Neural progenitor cell (in vitro differentiated cells): Measurements from ENCODE around the gene RPGR. TPM values are rescaled to one million over a fixed set of nuclear protein-coding genes. Genes with fewer than 3 reads are reported as not detected.

ENCODE experiments used
- DNase-seq: peaks from one replicate; pipeline ENCODE4 v3.0.0-alpha.2; 2016; ENCODE audit warnings: low spot score
- H2AFZ ChIP-seq: fragments of 200-600 bp; sonication (generic); replicated peaks from 2 replicates; pipeline ENCODE4 v1.6.1; 2016; ENCODE audit warnings: antibody characterized with exemption
- H3F3A ChIP-seq: fragments of 200-600 bp; sonication (generic); 2 replicates; pipeline ENCODE4 v1.6.1; 2016; ENCODE audit warnings: antibody characterized with exemption, low read depth
- H3K27ac ChIP-seq: fragments of 200-600 bp; sonication (generic); 2 replicates; pipeline ENCODE4 v1.5.1; 2016; ENCODE audit warnings: mild to moderate bottlenecking
- H3K27me3 ChIP-seq: fragments of 200-600 bp; sonication (generic); 2 replicates; pipeline ENCODE4 v1.6.1; 2016; ENCODE audit warnings: mild to moderate bottlenecking, moderate library complexity
- H3K36me3 ChIP-seq: fragments of 200-600 bp; sonication (generic); 2 replicates; pipeline ENCODE4 v1.5.1; 2016
- H3K4me1 ChIP-seq: fragments of 200-600 bp; sonication (generic); 2 replicates; pipeline ENCODE4 v1.6.1; 2016; ENCODE audit warnings: mixed run types
- H3K4me2 ChIP-seq: fragments of 200-600 bp; sonication (generic); 2 replicates; pipeline ENCODE4 v1.6.1; 2016
- H3K4me3 ChIP-seq: fragments of 200-600 bp; sonication (generic); 2 replicates; pipeline ENCODE4 v1.5.1; 2016
- H3K79me2 ChIP-seq: fragments of 200-600 bp; sonication (generic); 2 replicates; pipeline ENCODE4 v1.6.1; 2016; ENCODE audit warnings: low read depth
- H3K9ac ChIP-seq: fragments of 200-600 bp; sonication (generic); 2 replicates; pipeline ENCODE4 v1.6.1; 2016
- H3K9me3 ChIP-seq: fragments of 200-600 bp; sonication (generic); 2 replicates; pipeline ENCODE4 v1.5.1; 2016; ENCODE audit warnings: low read depth
- H4K20me1 ChIP-seq: fragments of 200-600 bp; sonication (generic); 2 replicates; pipeline ENCODE4 v1.6.1; 2016; ENCODE audit warnings: low read depth
- H3K27ac Mint-ChIP-seq: 3 replicates; pipeline ENCODE4 v1.8.0; 2021; ENCODE audit warnings: mixed read lengths
- H3K27me3 Mint-ChIP-seq: 2 replicates; pipeline ENCODE4 v1.8.0; 2022; ENCODE audit warnings: low read depth, mild to moderate bottlenecking, inconsistent platforms, moderate library complexity, mixed read lengths; ENCODE audit not compliant: insufficient read depth
- H3K36me3 Mint-ChIP-seq: 3 replicates; pipeline ENCODE4 v1.8.0; 2021; ENCODE audit warnings: mixed read lengths
- H3K4me1 Mint-ChIP-seq: 3 replicates; pipeline ENCODE4 v1.8.0; 2021; ENCODE audit warnings: mixed read lengths
- H3K4me3 Mint-ChIP-seq: 3 replicates; pipeline ENCODE4 v1.8.0; 2021; ENCODE audit warnings: mild to moderate bottlenecking, moderate library complexity, mixed read lengths
- H3K9me3 Mint-ChIP-seq: 3 replicates; pipeline ENCODE4 v1.8.0; 2020; ENCODE audit warnings: mixed read lengths
- CTCF ChIP-seq: fragments of 200-600 bp; sonication (generic); IDR thresholded peaks from 2 replicates; pipeline ENCODE4 v1.5.1; 2017; ENCODE audit warnings: antibody characterized with exemption, mild to moderate bottlenecking
- EZH2 ChIP-seq: fragments of 200-600 bp; sonication (generic); IDR thresholded peaks from 2 replicates; pipeline ENCODE4 v1.6.1; 2017; ENCODE audit warnings: antibody characterized with exemption, mild to moderate bottlenecking, moderate library complexity
- EZH2phosphoT487 ChIP-seq: fragments of 200-600 bp; sonication (generic); IDR thresholded peaks from 2 replicates; pipeline ENCODE4 v1.6.1; 2017; ENCODE audit warnings: antibody characterized with exemption
- total RNA-seq: library from RNA; depleted of rRNA; stranded (reverse); fragments of >200 nt; gene quantifications from 2 replicates; pipeline ENCODE4 v1.2.3, GENCODE V29; 2015; ENCODE audit warnings: low replicate concordance

Gene RPGR
- total RNA-seq, 1 donor from 2014 or later, result 17.4 TPM

GRCh38 chrX:38271154-38271716 is 56.1 kb downstream of the RPGR start:
- no peak overlapping the region for H3K4me3 Mint-ChIP-seq
- DNase-seq, result no peak
- no peak overlapping the region for H2AFZ ChIP-seq
- peaks cover 4% of the 10 kb centered on the region for H3K9me3 ChIP-seq
- no peak overlapping the region for H3K27ac Mint-ChIP-seq
- H3K27me3 Mint-ChIP-seq, result no peaks in the 10 kb centered on the region
- H3K27me3 ChIP-seq, result no peaks in the 10 kb centered on the region
- no peaks in the 10 kb centered on the region for H4K20me1 ChIP-seq
- H3K4me1 ChIP-seq, result no peaks in the 10 kb centered on the region
- TF ChIP-seq CTCF, result no peak
- TF ChIP-seq EZH2phosphoT487, result no peak
- TF ChIP-seq EZH2, result no peak
- no peaks in the 10 kb centered on the region for H3K36me3 ChIP-seq
- no peaks in the 10 kb centered on the region for H3K79me2 ChIP-seq
- no peak overlapping the region for H3K27ac ChIP-seq
- H3K4me3 ChIP-seq, result no peak overlapping the region
- H3K9me3 Mint-ChIP-seq, result no peaks in the 10 kb centered on the region
- no peaks in the 10 kb centered on the region for H3F3A ChIP-seq
- H3K36me3 Mint-ChIP-seq, result no peaks in the 10 kb centered on the region
- H3K4me2 ChIP-seq, result no peak overlapping the region
- H3K4me1 Mint-ChIP-seq, result no peaks in the 10 kb centered on the region
- no peak overlapping the region for H3K9ac ChIP-seq

GRCh38 chrX:38268011-38268410 is 59.3 kb downstream of the RPGR start:
- Histone ChIP-seq H3K4me1 (no peaks in the 10 kb centered on the region), H3K27me3 (no peaks in the 10 kb centered on the region), H3F3A (no peaks in the 10 kb centered on the region), H2AFZ (no peak overlapping the region), H3K27ac (no peak overlapping the region), H3K4me2 (no peak overlapping the region), H3K79me2 (no peaks in the 10 kb centered on the region), H3K36me3 (no peaks in the 10 kb centered on the region), H3K9me3 (peaks cover 4% of the 10 kb centered on the region), H3K4me3 (no peak overlapping the region), H4K20me1 (no peaks in the 10 kb centered on the region), H3K9ac (no peak overlapping the region)
- Mint-ChIP-seq H3K4me1 (no peaks in the 10 kb centered on the region), H3K27me3 (no peaks in the 10 kb centered on the region), H3K36me3 (no peaks in the 10 kb centered on the region), H3K4me3 (no peak overlapping the region), H3K27ac (no peak overlapping the region), H3K9me3 (no peaks in the 10 kb centered on the region)
- no peak for DNase-seq
- TF ChIP-seq CTCF, result no peak

- H3K79me2 ChIP-seq, result no peaks in the 10 kb centered on the region
- Mint-ChIP-seq H3K4me3 (no peak overlapping the region), H3K27me3 (no peaks in the 10 kb centered on the region), H3K4me1 (no peaks in the 10 kb centered on the region), H3K36me3 (no peaks in the 10 kb centered on the region), H3K9me3 (no peaks in the 10 kb centered on the region), H3K27ac (no peak overlapping the region)
- H3K27me3 ChIP-seq, result no peaks in the 10 kb centered on the region
- H3K27ac ChIP-seq, result no peak overlapping the region
- no peaks in the 10 kb centered on the region for H3K4me1 ChIP-seq
- H3F3A ChIP-seq, result no peaks in the 10 kb centered on the region
- no peak for DNase-seq
- H3K9ac ChIP-seq, result no peak overlapping the region
- no peaks in the 10 kb centered on the region for H3K36me3 ChIP-seq
- H4K20me1 ChIP-seq, result no peaks in the 10 kb centered on the region
- no peak for TF ChIP-seq CTCF
- TF ChIP-seq EZH2, result no peak
- no peaks in the 10 kb centered on the region for H3K9me3 ChIP-seq
- no peak overlapping the region for H3K4me3 ChIP-seq
- no peak overlapping the region for H2AFZ ChIP-seq
- no peak overlapping the region for H3K4me2 ChIP-seq
Measured at GRCh38 chrX:38262715-38263620, 64.3 kb downstream of the RPGR start.
